ENCODE measurements around the gene SETD1A. TPM values are rescaled to one million over a fixed set of nuclear protein-coding genes. Genes with fewer than 3 reads are reported as not detected.

SETD1A gene
- total and polyA plus RNA-seq, 2 of the 4 experiments (the other 2 are of a cell fraction): 0.54 to 5.8 TPM

DNA sequence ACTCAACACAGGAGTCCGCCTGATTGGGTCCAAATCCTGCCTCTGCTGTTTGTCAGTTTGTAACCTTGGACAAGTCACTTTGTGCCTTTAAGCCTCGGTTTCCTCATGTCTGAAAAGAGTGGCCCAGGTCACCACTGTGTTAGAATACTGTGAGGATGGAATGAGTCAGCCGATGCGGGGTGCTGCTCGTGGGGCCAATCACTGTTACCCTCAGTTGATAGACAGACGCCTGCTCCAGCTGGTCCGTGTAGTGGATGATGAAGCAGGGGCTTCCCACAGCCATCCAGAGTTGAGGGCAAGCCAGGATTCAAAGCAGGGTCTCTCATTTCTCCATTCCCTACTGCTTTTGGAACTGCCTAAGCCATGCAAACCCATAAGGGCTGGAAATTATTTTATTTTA is 28.4 kb upstream of the SETD1A start:
- no peak for DNase-seq
- Histone ChIP-seq H2BK20ac (ENCODE audit: low read depth, low read length) (no peak overlapping the region), H3K4me1 (ENCODE audit: control insufficient read depth, insufficient read depth, low read length) (peaks cover 2% of the 10 kb centered on the region; the same call in 1 of the 2 replicates), H3K9me3 (ENCODE audit: control insufficient read depth, insufficient read depth, low read length) (no peaks in the 10 kb centered on the region), H2AK9ac (replicated peaks; ENCODE audit: low read depth, low read length, poor library complexity) (no peak overlapping the region), H3K9ac (ENCODE audit: low read depth, low read length) (no peak overlapping the region), H4K91ac (ENCODE audit: insufficient read depth, low read depth, low read length) (no peak overlapping the region), H2BK5ac (ENCODE audit: low read depth, low read length, poor library complexity, severe bottlenecking) (no peak overlapping the region), H3K27ac (ENCODE audit: insufficient read depth, low read length) (no peak overlapping the region), H4K5ac (ENCODE audit: low read depth, low read length) (no peak overlapping the region), H3K79me1 (ENCODE audit: low read depth in 1 of 2, low read length in 2 of 2) (peaks cover 0 to 40% of the 10 kb centered on the region in 2 experiments; a peak in 2 of 4 replicates), H2BK120ac (ENCODE audit: low read depth, low read length) (no peak overlapping the region), H3K23ac (ENCODE audit: low read depth, low read length) (no peak overlapping the region), H2AK5ac (ENCODE audit: low read depth, low read length) (no peak overlapping the region), H4K8ac (ENCODE audit: low read depth in 2 of 2, low read length in 2 of 2) (no peak overlapping the region), H3K14ac (replicated peaks; ENCODE audit: low read depth, low read length) (no peak overlapping the region), H2AFZ (replicated peaks; ENCODE audit: low read length, poor library complexity) (no peak overlapping the region), H3K4me2 (ENCODE audit: low read depth, low read length) (no peak overlapping the region), H3K27me3 (ENCODE audit: control insufficient read depth, insufficient read depth, low read length) (no peaks in the 10 kb centered on the region), H3K18ac (ENCODE audit: low read depth, low read length) (no peak overlapping the region), H3K36me3 (ENCODE audit: control insufficient read depth, insufficient read depth, low read length) (peaks cover 46% of the 10 kb centered on the region), H3K9me1 (ENCODE audit: insufficient read depth, low read length) (no peaks in the 10 kb centered on the region), H2BK15ac (ENCODE audit: low read depth, low read length) (no peak overlapping the region), H4K20me1 (ENCODE audit: insufficient read depth, low read length) (peaks cover 4% of the 10 kb centered on the region; the same call in 1 of the 2 replicates), H3K56ac (ENCODE audit: extremely low read depth, insufficient read depth, low read length) (no peak overlapping the region), H3K4ac (ENCODE audit: low read depth, low read length) (no peak overlapping the region), H3K4me3 (ENCODE audit: insufficient read depth, low read depth, low read length) (no peak overlapping the region)
- no TSS peak for BruUV-seq (replicated peaks)
- CTCF ChIA-PET: no interaction called here
- 100% methylated on average over 1 of the region's 7 CpGs; no CpG with 5 or more reads in 1 of the 2 experiments for WGBS, 2 experiments (ENCODE audit: extremely low coverage in 2 of 2, insufficient read length in 1 of 2)
- no peak for TF ChIP-seq CEBPB (IDR thresholded peaks at IDR 0.05; ENCODE audit: low read depth, low read length)
- TF ChIP-seq MAZ (IDR thresholded peaks at IDR 0.05; ENCODE audit: borderline replicate concordance, low read depth, low read length): no peak
- POLR2A ChIA-PET (ENCODE audit: unreplicated experiment): no interaction called here
- no peak for ATAC-seq (ENCODE audit: low read depth)
- dilution Hi-C loops (cut with HindIII; ENCODE audit: low sequenced_read_pairs, unreplicated experiment) (no loop called here), in situ Hi-C loops (cut with MboI; ENCODE audit: low sequenced_read_pairs) (no loop called here), intact Hi-C loops (cut with micrococcal nuclease) (no loop called here)

All from IMR-90 (cell line).